Muscle layer of duodenum (tissue), 2 donors: Measurements from ENCODE around the gene DUSP22.

ENCODE experiments used
- H3K27ac ChIP-seq: one replicate; pipeline ENCODE4 v1.7.0; 2013; ENCODE audit warnings: mild to moderate bottlenecking, low read length
- H3K27me3 ChIP-seq: one replicate; pipeline ENCODE4 v1.7.0; 2013; ENCODE audit warnings: low read depth, mild to moderate bottlenecking, control low read depth, low read length
- H3K36me3 ChIP-seq, 2 donors: one replicate each; pipeline ENCODE4 v1.7.0; 2013; ENCODE audit warnings: low read length in 2 of 2, control low read depth in 1 of 2, mild to moderate bottlenecking in 1 of 2; ENCODE audit not compliant: insufficient read depth in 2 of 2, control insufficient read depth in 1 of 2
- H3K4me1 ChIP-seq, 2 donors: one replicate each; pipeline ENCODE4 v1.7.0; 2013; ENCODE audit warnings: low read length in 2 of 2, mild to moderate bottlenecking in 2 of 2, control low read depth in 1 of 2, moderate library complexity in 1 of 2; ENCODE audit not compliant: insufficient read depth in 2 of 2, control insufficient read depth in 1 of 2
- H3K4me3 ChIP-seq, 2 donors: one replicate each; pipeline ENCODE4 v1.7.0; 2013; ENCODE audit warnings: low read length in 2 of 2, low read depth in 1 of 2, mild to moderate bottlenecking in 1 of 2
- H3K9me3 ChIP-seq, 2 donors: one replicate each; pipeline ENCODE4 v1.7.0; 2013; ENCODE audit warnings: low read length in 2 of 2, control low read depth in 1 of 2, mild to moderate bottlenecking in 1 of 2; ENCODE audit not compliant: control insufficient read depth in 1 of 2
- donor health status: healthy.

The DUSP22 gene

DNA sequence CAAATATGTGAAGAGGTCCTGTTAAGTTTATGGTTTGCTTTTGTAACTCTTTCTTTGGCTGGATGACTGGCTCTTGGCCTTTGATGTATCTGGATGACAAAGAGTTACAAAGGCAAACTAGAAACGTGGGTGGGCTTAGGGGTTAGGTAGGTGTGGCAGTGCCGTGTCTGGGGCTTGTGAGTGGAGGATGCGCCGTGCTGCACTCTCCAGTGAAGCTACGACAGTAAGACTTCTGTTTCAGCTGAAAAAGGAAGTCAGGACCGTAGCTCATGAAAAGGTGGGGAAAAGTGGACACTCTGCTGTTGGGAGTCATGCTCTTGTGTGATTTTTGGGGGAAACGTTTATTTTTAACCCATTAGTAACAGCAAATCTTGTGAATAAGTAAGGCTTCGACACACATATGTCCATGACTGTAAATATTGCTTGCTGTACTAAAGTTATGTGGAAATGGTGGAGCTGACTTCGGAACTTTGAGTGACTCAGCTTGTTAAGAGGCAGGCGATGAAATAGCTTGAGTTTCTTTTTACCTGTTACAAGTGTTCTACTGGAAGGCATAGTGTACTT lies 45.6 kb downstream of the DUSP22 start:
- no peak overlapping the region for H3K4me3 ChIP-seq
- no peak overlapping the region for H3K27ac ChIP-seq

DNA sequence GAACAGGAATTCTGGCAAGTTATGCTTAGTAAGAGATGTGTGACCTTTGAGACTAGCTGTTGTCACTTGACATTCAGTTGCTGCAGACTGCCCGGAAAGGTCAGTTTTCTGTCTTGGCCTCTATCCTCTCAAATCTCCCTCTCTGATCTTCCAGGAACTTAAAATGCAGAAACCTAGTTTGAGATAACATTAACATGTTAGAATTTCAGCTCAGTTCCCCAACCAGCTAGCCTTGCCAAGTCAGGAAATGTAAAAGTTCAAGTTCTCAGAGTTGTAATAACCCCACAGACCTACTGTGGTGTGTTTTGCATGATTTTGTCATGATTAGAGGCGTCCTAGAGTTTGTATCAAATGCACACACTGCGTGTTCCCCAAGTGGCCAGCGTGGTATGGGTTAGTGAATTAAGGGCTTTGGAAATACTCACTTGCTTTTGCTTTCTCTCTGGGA lies 46.6 kb downstream of the DUSP22 start:
- Histone ChIP-seq H3K27ac (no peak overlapping the region), H3K4me1 (peaks cover 7 to 13% of the 10 kb centered on the region in 2 donors)

More for the DNA sequence above, 45.6 kb downstream of the DUSP22 start:
- no peaks in the 10 kb centered on the region for H3K27me3 ChIP-seq
- H3K4me1 ChIP-seq, result peaks cover 11 to 13% of the 10 kb centered on the region in 2 donors
- peaks cover 0 to 8% of the 10 kb centered on the region in 2 donors for H3K36me3 ChIP-seq
- H3K9me3 ChIP-seq, result no peaks in the 10 kb centered on the region

DNA sequence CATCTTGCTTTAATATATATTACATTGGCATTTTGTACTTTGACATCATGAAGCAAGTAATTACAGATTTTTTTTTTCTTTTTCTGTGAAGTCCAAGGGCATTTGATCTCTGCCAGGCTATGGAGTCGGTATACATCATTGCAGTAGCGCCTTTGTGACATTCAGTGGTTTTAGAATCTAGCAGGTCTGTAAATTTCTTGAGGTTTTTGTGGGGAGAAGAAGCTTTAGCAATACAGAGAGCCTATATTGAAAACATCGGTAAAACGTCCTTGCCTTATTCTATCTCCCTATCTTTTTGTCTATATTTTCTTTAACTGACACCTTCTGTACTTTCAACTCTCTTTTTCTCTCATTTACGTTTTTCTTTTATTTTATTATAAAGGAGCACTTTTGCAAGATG lies 47.2 kb downstream of the DUSP22 start:
- Histone ChIP-seq H3K9me3 (no peaks in the 10 kb centered on the region), H3K4me3 (no peak overlapping the region), H3K27ac (no peak overlapping the region), H3K4me1 (peaks cover 7 to 13% of the 10 kb centered on the region in 2 donors), H3K36me3 (peaks cover 0 to 8% of the 10 kb centered on the region in 2 donors), H3K27me3 (no peaks in the 10 kb centered on the region)

More for the DNA sequence above, 46.6 kb downstream of the DUSP22 start:
- no peak overlapping the region for H3K4me3 ChIP-seq
- H3K27me3 ChIP-seq, result no peaks in the 10 kb centered on the region
- peaks cover 0 to 8% of the 10 kb centered on the region in 2 donors for H3K36me3 ChIP-seq
- H3K9me3 ChIP-seq, result no peaks in the 10 kb centered on the region

DNA sequence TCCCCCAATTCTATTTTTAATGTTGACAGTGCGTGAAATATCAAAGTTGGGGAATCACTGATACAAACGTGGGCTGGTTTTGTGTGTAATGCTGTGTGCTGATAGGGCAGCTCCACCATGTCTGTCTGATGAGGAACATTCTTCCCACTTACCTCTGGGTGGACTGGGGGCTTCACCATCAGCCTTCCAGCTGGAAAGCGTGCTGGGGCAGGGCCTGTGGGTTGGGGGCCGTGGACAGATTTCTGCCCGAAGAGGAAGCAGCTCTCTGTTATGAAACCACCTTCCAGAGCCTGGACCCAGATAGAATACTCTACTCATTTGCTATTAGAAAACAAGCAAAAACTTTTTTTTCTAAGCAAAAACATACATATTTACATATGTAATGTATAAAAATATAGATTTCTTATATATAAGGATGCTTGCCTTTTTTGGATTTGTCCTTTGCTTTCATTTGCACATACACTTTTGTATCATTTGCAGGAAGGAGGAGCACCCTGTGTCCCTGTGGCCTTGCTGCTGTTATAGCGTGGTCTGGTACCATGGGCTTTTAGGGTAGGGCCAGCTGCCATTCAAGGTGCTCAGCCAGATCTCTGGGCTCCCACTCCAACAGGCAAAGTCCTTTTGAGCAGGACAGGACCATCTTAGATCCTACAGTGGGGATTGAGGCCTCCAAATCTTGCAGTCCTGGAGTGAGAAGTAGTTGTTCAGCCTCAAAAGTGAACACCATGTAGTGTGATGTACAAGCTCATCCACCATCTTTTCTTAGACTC lies 48.1 kb downstream of the DUSP22 start:
- Histone ChIP-seq H3K9me3 (no peaks in the 10 kb centered on the region), H3K27ac (no peak overlapping the region), H3K27me3 (no peaks in the 10 kb centered on the region), H3K36me3 (peaks cover 0 to 8% of the 10 kb centered on the region in 2 donors), H3K4me3 (no peak overlapping the region), H3K4me1 (peaks cover 7 to 13% of the 10 kb centered on the region in 2 donors)

DNA sequence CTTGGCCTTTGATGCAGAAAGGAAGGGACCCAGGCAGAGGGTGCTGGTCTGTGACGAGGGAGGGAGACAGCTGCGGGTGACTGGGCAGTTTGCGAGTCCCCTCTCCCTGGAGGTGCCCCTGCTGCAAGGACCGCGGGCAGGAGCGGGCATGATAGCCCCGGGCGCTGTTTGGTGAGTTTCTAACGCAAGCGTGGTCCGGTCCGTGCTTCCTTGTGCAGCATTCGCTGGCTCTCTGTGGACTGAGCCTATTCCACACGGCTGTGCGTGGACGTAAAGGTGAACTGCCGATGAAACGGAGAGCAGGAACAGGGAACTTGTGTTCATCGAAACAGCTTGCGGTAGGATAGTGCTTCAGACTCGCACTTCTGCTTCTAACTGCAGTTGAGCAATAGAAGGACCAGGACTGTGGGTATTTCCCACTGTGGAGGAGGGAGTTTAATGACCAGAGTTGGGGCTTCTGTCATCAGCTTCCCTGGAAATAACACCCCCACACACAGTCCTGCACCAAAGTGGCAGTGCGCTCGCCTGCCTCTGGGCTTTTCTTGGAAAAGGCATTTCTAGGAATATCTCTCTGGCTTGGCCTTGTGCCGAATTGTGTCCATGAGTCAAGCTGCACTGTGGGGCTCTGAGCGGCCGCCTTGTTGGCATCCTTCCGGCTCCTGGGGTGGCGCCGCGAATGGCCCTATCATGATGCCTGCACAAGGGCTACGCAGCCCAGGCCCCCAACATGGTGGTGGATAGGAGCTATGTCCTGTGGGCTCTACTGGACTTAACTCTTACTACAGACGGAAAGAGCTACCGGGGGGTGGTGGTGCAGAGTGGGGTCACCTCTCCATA lies 48.9 kb downstream of the DUSP22 start:
- Histone ChIP-seq H3K9me3 (no peaks in the 10 kb centered on the region), H3K4me3 (no peak overlapping the region), H3K27ac (no peak overlapping the region), H3K36me3 (peaks cover 2 to 8% of the 10 kb centered on the region in 2 donors), H3K27me3 (no peaks in the 10 kb centered on the region), H3K4me1 (peaks cover 7 to 10% of the 10 kb centered on the region in 2 donors)

DNA sequence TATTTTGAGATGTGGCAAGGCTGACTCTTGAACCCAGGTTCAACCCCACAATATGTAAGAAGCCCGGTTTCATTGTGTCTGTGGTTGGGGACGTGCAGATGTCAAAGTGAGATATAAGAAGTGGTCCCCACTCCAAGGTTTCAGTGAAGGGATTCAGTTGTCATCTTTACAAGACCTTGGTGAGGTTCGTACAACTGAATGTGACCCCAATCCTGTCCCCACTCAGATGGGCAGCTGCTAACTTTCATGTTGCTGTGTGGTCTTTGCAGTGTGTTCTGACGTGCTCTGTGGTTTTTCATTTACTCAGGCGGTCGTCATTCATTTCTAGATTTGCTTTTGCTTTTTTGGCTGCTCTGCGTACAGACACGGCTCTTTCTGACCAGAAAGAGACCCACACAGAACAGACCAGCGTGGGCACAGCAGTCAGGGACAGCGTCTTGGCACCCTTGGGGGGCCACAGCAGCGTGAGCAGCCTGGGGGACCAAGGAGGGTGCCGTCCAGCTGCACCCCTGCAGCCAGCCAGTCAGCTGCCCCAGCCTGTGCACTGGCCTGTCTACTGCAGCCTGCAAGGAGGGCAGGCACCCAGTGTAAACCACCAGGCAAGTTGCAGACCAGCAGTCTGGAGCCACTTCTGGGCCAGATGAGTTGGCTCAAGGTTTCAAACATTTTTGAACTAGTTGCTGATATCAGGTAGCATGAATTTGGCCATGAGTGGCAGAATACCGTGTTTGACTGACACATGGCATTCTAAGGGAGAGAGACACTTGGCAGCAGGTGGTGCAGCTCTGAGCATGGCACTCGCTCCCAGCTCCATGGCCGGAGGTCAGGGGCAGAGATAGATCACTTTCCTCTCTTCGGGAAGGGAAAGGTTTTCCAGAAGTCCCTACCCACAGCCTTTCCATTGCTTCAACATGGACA lies 49.9 kb downstream of the DUSP22 start:
- Histone ChIP-seq H3K27me3 (no peaks in the 10 kb centered on the region), H3K9me3 (no peaks in the 10 kb centered on the region), H3K27ac (no peak overlapping the region), H3K4me3 (no peak overlapping the region), H3K36me3 (peaks cover 11 to 14% of the 10 kb centered on the region in 2 donors), H3K4me1 (peaks cover 7 to 9% of the 10 kb centered on the region in 2 donors)

DNA sequence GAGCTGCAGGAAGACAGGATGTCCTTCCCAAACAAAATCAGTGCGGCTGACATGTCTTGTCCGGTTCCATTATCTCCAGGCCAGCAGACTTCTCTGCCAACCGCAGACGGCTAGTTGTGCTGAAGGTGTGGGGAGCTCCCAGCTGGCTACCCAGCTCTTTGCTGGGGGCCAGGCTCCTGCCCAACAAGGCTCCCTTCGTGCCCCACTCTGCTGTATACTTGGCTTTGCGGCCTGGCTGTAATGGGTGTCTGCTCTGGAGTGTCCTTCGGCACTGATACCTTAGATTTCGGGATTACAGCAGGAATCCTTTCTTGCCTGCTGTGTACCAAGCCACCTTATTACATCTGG lies 50.5 kb downstream of the DUSP22 start:
- Histone ChIP-seq H3K9me3 (no peaks in the 10 kb centered on the region), H3K27me3 (no peaks in the 10 kb centered on the region), H3K36me3 (peaks cover 17 to 21% of the 10 kb centered on the region in 2 donors), H3K4me3 (no peak overlapping the region), H3K27ac (no peak overlapping the region), H3K4me1 (peaks cover 7 to 9% of the 10 kb centered on the region in 2 donors)

DNA sequence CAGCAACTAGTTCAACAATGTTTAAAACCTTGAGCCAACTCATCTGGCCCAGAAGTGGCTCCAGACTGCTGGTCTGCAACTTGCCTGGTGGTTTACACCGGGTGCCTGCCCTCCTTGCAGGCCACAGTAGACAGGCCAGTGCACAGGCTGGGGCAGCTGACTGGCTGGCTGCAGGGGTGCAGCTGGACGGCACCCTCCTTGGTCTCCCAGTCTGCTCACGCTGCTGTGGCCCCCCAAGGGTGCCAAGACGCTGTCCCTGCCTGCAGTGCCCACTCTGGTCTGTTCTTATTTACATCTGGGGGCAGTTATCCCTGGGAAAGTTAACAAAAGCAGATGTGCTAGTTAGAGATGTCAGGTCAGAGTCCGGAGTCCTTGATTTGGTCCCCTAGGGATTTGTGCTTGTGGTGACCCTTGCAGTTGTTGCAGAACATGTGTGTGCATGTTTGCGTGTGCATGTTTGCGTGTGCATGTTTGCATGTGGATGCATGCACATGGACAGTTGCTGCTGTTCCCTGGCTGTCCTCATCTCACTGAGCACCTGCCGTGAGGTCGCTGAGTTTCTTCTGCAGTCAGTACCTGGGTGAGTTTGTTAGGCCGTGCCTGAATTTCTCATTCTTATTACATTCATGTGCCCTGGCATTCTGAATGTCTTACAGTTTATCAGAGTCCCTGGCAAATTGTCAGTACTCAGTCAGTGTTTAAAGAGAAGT lies 51.1 kb downstream of the DUSP22 start:
- H3K36me3 ChIP-seq, result peaks cover 23 to 26% of the 10 kb centered on the region in 2 donors
- H3K27me3 ChIP-seq, result no peaks in the 10 kb centered on the region
- no peak overlapping the region for H3K4me3 ChIP-seq
- H3K9me3 ChIP-seq, result no peaks in the 10 kb centered on the region
- H3K4me1 ChIP-seq, result peaks cover 6 to 9% of the 10 kb centered on the region in 2 donors
- H3K27ac ChIP-seq, result no peak overlapping the region

DNA sequence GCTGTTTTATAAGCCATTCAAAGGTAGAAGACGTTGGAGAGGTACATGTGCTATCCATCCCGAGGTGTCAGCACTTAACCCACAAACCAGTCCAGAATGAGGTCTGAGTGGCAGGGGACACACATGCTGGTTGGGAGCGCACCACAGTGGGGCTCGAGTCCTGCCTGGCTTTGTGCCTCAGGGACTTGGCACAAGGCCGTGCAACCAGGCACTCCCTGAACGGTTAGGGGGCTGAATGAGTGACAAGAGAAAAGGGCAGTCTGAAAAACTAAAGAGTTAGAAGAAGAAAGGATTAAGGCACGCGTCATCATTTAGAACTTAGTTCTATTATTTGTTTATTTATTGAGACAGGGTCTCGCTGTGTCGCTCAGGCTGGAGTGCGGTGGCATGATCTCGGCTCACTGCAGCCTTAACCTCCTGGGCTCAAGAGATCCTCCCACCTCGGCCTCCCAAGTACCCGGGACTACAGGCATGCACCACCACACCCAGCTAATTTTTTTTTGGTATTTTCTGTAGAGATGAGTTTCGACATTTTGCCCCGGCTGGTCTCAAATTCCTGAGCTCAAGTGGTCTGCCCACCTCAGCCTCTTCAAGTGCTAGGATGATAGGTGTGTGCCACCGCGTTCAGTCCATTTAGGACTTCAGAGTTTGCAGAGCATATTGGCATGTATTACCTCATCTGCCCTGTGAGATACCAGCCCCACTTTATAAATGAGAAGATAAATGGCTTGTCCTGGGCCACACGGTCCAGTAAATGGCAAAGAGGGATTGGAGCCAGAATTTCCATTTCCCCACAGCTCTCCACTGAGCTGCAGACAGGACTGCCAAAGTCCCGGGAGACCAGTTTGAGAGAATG lies 51.9 kb downstream of the DUSP22 start:
- Histone ChIP-seq H3K27ac (no peak overlapping the region), H3K36me3 (peaks cover 31 to 35% of the 10 kb centered on the region in 2 donors), H3K4me3 (no peak overlapping the region)

More for the DNA sequence above, 51.9 kb downstream of the DUSP22 start:
- Histone ChIP-seq H3K27me3 (no peaks in the 10 kb centered on the region), H3K9me3 (no peaks in the 10 kb centered on the region), H3K4me1 (peaks cover 0 to 4% of the 10 kb centered on the region in 2 donors)
